Omental fat pad (tissue), 4 donors: ENCODE data around the gene GRID1. TPM values are rescaled to one million over a fixed set of nuclear protein-coding genes. Genes with fewer than 3 reads are reported as not detected.

Experiments
- ATAC-seq: fragments of 150-250 bp; one replicate; pipeline ENCODE4 v1.9.1; 2016; ENCODE audit warnings: mild to moderate bottlenecking, moderate library complexity; ENCODE audit not compliant: low FRiP score
- DNase-seq: peaks from one replicate; pipeline ENCODE4 v3.0.0-alpha.2; 2019; ENCODE audit warnings: low spot score
- CTCF ChIP-seq, 3 donors: fragments of 450-650 bp; IDR thresholded peaks; one replicate each; pipeline ENCODE4 v1.5.1; 2016 to 2017; ENCODE audit warnings: antibody characterized with exemption in 3 of 3, mild to moderate bottlenecking in 3 of 3, moderate library complexity in 2 of 3
- total RNA-seq, 4 donors: library from RNA; depleted of rRNA; stranded (reverse); fragments of >200 nt; gene quantifications; one replicate each; pipeline ENCODE4 v1.1.0, GENCODE V29; 2016

The GRID1 gene
- total RNA-seq, 4 donors from 2014 or later: 1.5 to 3.5 (median 2.4) TPM

GRCh38 chr10:85581371-85581770 lies 785.2 kb downstream of the GRID1 start:
- TF ChIP-seq CTCF (IDR thresholded peaks at IDR 0.05): no peak
- DNase-seq (no peak), ATAC-seq (no peak)

GRCh38 chr10:85580585-85580984 lies 786.0 kb downstream of the GRID1 start:
- no peak for DNase-seq
- ATAC-seq: no peak
- TF ChIP-seq CTCF (IDR thresholded peaks at IDR 0.05): no peak

- DNase-seq (no peak), ATAC-seq (no peak)
- no peak for TF ChIP-seq CTCF (IDR thresholded peaks at IDR 0.05)
These were observed 787.7 kb downstream of the GRID1 start for GRCh38 chr10:85578860-85579259.

GRCh38 chr10:85575441-85575840 lies 791.2 kb downstream of the GRID1 start:
- ATAC-seq (no peak), DNase-seq (no peak)
- TF ChIP-seq CTCF (IDR thresholded peaks at IDR 0.05): no peak

- no peak for ATAC-seq
- no peak for TF ChIP-seq CTCF (IDR thresholded peaks at IDR 0.05)
- DNase-seq: no peak
These were observed 795.7 kb downstream of the GRID1 start for GRCh38 chr10:85570871-85571270.

GRCh38 chr10:85565381-85565780 lies 801.2 kb downstream of the GRID1 start:
- no peak for TF ChIP-seq CTCF (IDR thresholded peaks at IDR 0.05)
- ATAC-seq (no peak), DNase-seq (no peak)

GRCh38 chr10:85558533-85558932 lies 808.1 kb downstream of the GRID1 start:
- ATAC-seq: no peak
- no peak for TF ChIP-seq CTCF (IDR thresholded peaks at IDR 0.05)
- DNase-seq: no peak
